Activated CD8-positive, alpha-beta memory T cell treated with anti-CD3 and anti-CD28 coated beads for 1 hour (primary cell): ENCODE results near the gene HGF.

ENCODE experiments used
- DNase-seq, 2 donors: peaks; one replicate each; pipeline ENCODE4 v3.0.0-alpha.2; 2020; ENCODE audit warnings: low read depth in 1 of 2; ENCODE audit errors: extremely low read depth in 1 of 2

The HGF gene

GRCh38 chr7:81776948-81777630, 7.2 kb upstream of the HGF start:
- DNase-seq, result no peak

- no peak for DNase-seq
These were observed 6.3 kb upstream of the HGF start for GRCh38 chr7:81776161-81776560.

- no peak for DNase-seq
These were observed 5.7 kb upstream of the HGF start for GRCh38 chr7:81775560-81775959.

- no peak for DNase-seq
These were observed 4.7 kb upstream of the HGF start for GRCh38 chr7:81774551-81774950.

GRCh38 chr7:81770728-81771223, 929 bp upstream of the HGF start:
- no peak for DNase-seq

GRCh38 chr7:81768951-81769778, 682 bp downstream of the HGF start:
- DNase-seq, result no peak

GRCh38 chr7:81767926-81768325, 1.9 kb downstream of the HGF start:
- DNase-seq, result no peak

GRCh38 chr7:81761821-81762220, 8.0 kb downstream of the HGF start:
- no peak for DNase-seq

GRCh38 chr7:81761031-81761430, 8.8 kb downstream of the HGF start:
- DNase-seq, result no peak

GRCh38 chr7:81754918-81755696, 14.7 kb downstream of the HGF start:
- no peak for DNase-seq

GRCh38 chr7:81753392-81753791, 16.5 kb downstream of the HGF start:
- DNase-seq, result no peak

- no peak for DNase-seq
These were observed 17.5 kb downstream of the HGF start for GRCh38 chr7:81752318-81752714.

- DNase-seq, result no peak
These were observed 18.1 kb downstream of the HGF start for GRCh38 chr7:81751619-81752317.

GRCh38 chr7:81745637-81746036, 24.2 kb downstream of the HGF start:
- DNase-seq, result no peak

- no peak for DNase-seq
These were observed 25.5 kb downstream of the HGF start for GRCh38 chr7:81744389-81744788.

- DNase-seq, result no peak
These were observed 26.2 kb downstream of the HGF start for GRCh38 chr7:81743665-81744064.

GRCh38 chr7:81743201-81743600, 26.6 kb downstream of the HGF start:
- DNase-seq, result no peak

- no peak for DNase-seq
These were observed 29.4 kb downstream of the HGF start for GRCh38 chr7:81740403-81740802.

- DNase-seq, result no peak
These were observed 33.8 kb downstream of the HGF start for GRCh38 chr7:81736091-81736490.

GRCh38 chr7:81725812-81726127, 44.1 kb downstream of the HGF start:
- no peak for DNase-seq
